SK-N-SH (cell line): ENCODE data around the gene CASP12. TPM values are rescaled to one million over a fixed set of nuclear protein-coding genes. Genes with fewer than 3 reads are reported as not detected.

Experiments
- CTCF ChIA-PET: fragments of 300-600, 350-600 bp; formaldehyde crosslinking; extraction: SDS; loops from one replicate; lab custom pipeline; 2021; lab: Yijun Ruan, JAX
- POLR2A ChIA-PET: fragments of 350-600 bp; sonication (Branson Sonifier 250); formaldehyde crosslinking; extraction: SDS; loops from one replicate; lab custom pipeline; 2020; ENCODE audit warnings: antibody characterized with exemption, inconsistent platforms; lab: Yijun Ruan, JAX
- DNase-seq: peaks from one replicate; pipeline ENCODE4 v3.0.0; 2012
- H2AFZ ChIP-seq: fragments of 200-600 bp; sonication (generic); 2 replicates; pipeline ENCODE4 v1.8.1; 2016; ENCODE audit warnings: antibody characterized with exemption, mild to moderate bottlenecking, low read depth
- H3F3A ChIP-seq: fragments of 200-600 bp; sonication (generic); replicated peaks from 2 replicates; pipeline ENCODE3; 2016; ENCODE audit warnings: antibody characterized with exemption, mild to moderate bottlenecking; ENCODE audit not compliant: insufficient read depth
- H3K27ac ChIP-seq, 2 experiments: fragments of 200-500 bp in 1 of 2; fragments of 200-600 bp in 1 of 2; sonication (Bioruptor generic) in 1 of 2; sonication (generic), shearing (Covaris generic) in 1 of 2; 2 replicates each; pipeline versions ENCODE4 v1.5.1 to v1.6.1; 2014 to 2016; ENCODE audit warnings: low read depth in 2 of 2, inconsistent platforms in 1 of 2, low read length in 1 of 2, mild to moderate bottlenecking in 1 of 2, mixed read lengths in 1 of 2
- H3K27me3 ChIP-seq: fragments of 200-600 bp; sonication (generic), shearing (Covaris generic); 2 replicates; pipeline ENCODE4 v1.6.1; 2016; ENCODE audit warnings: mixed run types; ENCODE audit not compliant: insufficient read depth
- H3K36me3 ChIP-seq, 2 experiments: fragments of 200-500 bp in 1 of 2; fragments of 200-600 bp in 1 of 2; sonication (Bioruptor generic) in 1 of 2; sonication (generic) in 1 of 2; replicated peaks in 1 of 2; 2 replicates each; pipeline versions ENCODE3 to v1.5.1; 2014 to 2016; ENCODE audit warnings: low read length in 1 of 2, mild to moderate bottlenecking in 1 of 2; ENCODE audit not compliant: insufficient read depth in 2 of 2, control insufficient read depth in 1 of 2
- H3K4me1 ChIP-seq, 2 experiments: fragments of 200-500 bp in 1 of 2; fragments of 200-600 bp in 1 of 2; sonication (Bioruptor generic) in 1 of 2; sonication (generic), shearing (Covaris generic) in 1 of 2; 2 replicates each; pipeline versions ENCODE4 v1.5.1 to v1.6.1; 2014 to 2016; ENCODE audit warnings: low read depth in 1 of 2, low read length in 1 of 2, mixed run types in 1 of 2; ENCODE audit not compliant: insufficient read depth in 2 of 2, control insufficient read depth in 1 of 2
- H3K4me2 ChIP-seq: fragments of 200-600 bp; sonication (generic), shearing (Covaris generic); 2 replicates; pipeline ENCODE4 v1.6.1; 2017; ENCODE audit warnings: mixed run types
- H3K4me3 ChIP-seq, 2 experiments: fragments of 200-500 bp in 1 of 2; fragments of 200-600 bp in 1 of 2; sonication (Bioruptor generic) in 1 of 2; sonication (generic), shearing (Covaris generic) in 1 of 2; 2 replicates each; pipeline versions ENCODE4 v1.5.1 to v1.8.1; 2014 to 2016; ENCODE audit warnings: low read depth in 2 of 2, inconsistent platforms in 1 of 2, low read length in 1 of 2, mild to moderate bottlenecking in 1 of 2, mixed read lengths in 1 of 2, moderate library complexity in 1 of 2
- H3K79me2 ChIP-seq: fragments of 200-600 bp; sonication (generic); 2 replicates; pipeline ENCODE4 v1.8.1; 2017; ENCODE audit warnings: mild to moderate bottlenecking; ENCODE audit not compliant: insufficient read depth
- H3K9ac ChIP-seq: fragments of 200-600 bp; sonication (generic); 2 replicates; pipeline ENCODE4 v1.6.1; 2017; ENCODE audit warnings: mixed run types
- H3K9me2 ChIP-seq: fragments of 200-600 bp; sonication (generic); 2 replicates; pipeline ENCODE4 v1.6.1; 2017; ENCODE audit warnings: mixed run types
- H3K9me3 ChIP-seq: fragments of 200-600 bp; sonication (generic); 2 replicates; pipeline ENCODE4 v1.6.1; 2017; ENCODE audit warnings: mixed run types, mild to moderate bottlenecking, moderate library complexity
- H4K20me1 ChIP-seq: fragments of 200-600 bp; sonication (generic); 2 replicates; pipeline ENCODE4 v1.6.1; 2017; ENCODE audit warnings: mild to moderate bottlenecking, mixed run types; ENCODE audit not compliant: insufficient read depth
- CHD2 ChIP-seq: fragments of 150-350 bp; IDR thresholded peaks from 2 replicates; pipeline ENCODE4 v1.6.1; 2018; ENCODE audit warnings: low read length; ENCODE audit not compliant: partially characterized antibody
- CTCF ChIP-seq: fragments of 200-600 bp; sonication (generic); IDR thresholded peaks from 2 replicates; pipeline ENCODE4 v1.6.1; 2017; ENCODE audit warnings: antibody characterized with exemption, mild to moderate bottlenecking, moderate library complexity
- ELF1 ChIP-seq: IDR thresholded peaks from 2 replicates; pipeline ENCODE4 v1.4.0; 2012
- EP300 ChIP-seq, 2 experiments: IDR thresholded peaks; 2 replicates each; pipeline versions ENCODE4 v1.4.0 to v1.6.1; 2012; ENCODE audit warnings: borderline replicate concordance in 1 of 2, low read depth in 1 of 2, low read length in 1 of 2
- FOSL2 ChIP-seq: IDR thresholded peaks from 2 replicates; pipeline ENCODE4 v1.4.0; 2012; ENCODE audit warnings: low read depth, mild to moderate bottlenecking, moderate library complexity, borderline replicate concordance
- GABPA ChIP-seq: IDR thresholded peaks from 2 replicates; pipeline ENCODE4 v1.4.0; 2012; ENCODE audit warnings: low read depth, mild to moderate bottlenecking
- GATA2 ChIP-seq: sonication (generic); formaldehyde crosslinking; IDR thresholded peaks from 2 replicates; pipeline ENCODE4 v1.5.0; 2020; ENCODE audit warnings: mild to moderate bottlenecking, missing genetic modification reagents
- MXI1 ChIP-seq: IDR thresholded peaks from 2 replicates; pipeline ENCODE4 v1.6.1; 2012; ENCODE audit warnings: mild to moderate bottlenecking, low read depth, low read length, improper control_type of control experiment
- PBX3 ChIP-seq: IDR thresholded peaks from 2 replicates; pipeline ENCODE4; 2012
- RXRA ChIP-seq: IDR thresholded peaks from 2 replicates; pipeline ENCODE4 v1.4.0; 2012; ENCODE audit warnings: low read depth, mild to moderate bottlenecking, borderline replicate concordance
- SIN3A ChIP-seq: IDR thresholded peaks from 2 replicates; pipeline ENCODE4 v1.6.1; 2012; ENCODE audit warnings: low read depth, mild to moderate bottlenecking, low read length, moderate library complexity, borderline replicate concordance
- SMC3 ChIP-seq: IDR thresholded peaks from 2 replicates; pipeline ENCODE4 v1.6.1; 2012; ENCODE audit warnings: low read depth, low read length, improper control_type of control experiment
- TCF12 ChIP-seq: IDR thresholded peaks from 2 replicates; pipeline ENCODE4 v1.4.0; 2012
- TEAD4 ChIP-seq: IDR thresholded peaks from 2 replicates; pipeline ENCODE4 v1.4.0; 2012; ENCODE audit warnings: mild to moderate bottlenecking, borderline replicate concordance; ENCODE audit not compliant: insufficient read depth
- USF2 ChIP-seq: fragments of 150-350 bp; IDR thresholded peaks from 2 replicates; pipeline ENCODE4 v1.6.1; 2017; ENCODE audit warnings: antibody characterized with exemption, low read length, low read depth, borderline replicate concordance
- YY1 ChIP-seq: IDR thresholded peaks from 2 replicates; pipeline ENCODE4 v1.4.0; 2012; ENCODE audit warnings: low read depth, mild to moderate bottlenecking
- WGBS: methylation state at CpG from one replicate; pipeline ENCODE4 v1.1.6; 2017; ENCODE audit warnings: low lambda C conversion rate; 5-methylcytosine and 5-hydroxymethylcytosine counted together
- polyA plus RNA-seq, 3 experiments: library from polyadenylated mRNA; depleted of rRNA; stranded (reverse); fragments of >200 nt; gene quantifications; 2 replicates each; pipeline ENCODE4 v1.2.3, GENCODE V29; 2012

The CASP12 gene
- polyA plus RNA-seq, 1 of the 3 experiments (the other 2 are of a cell fraction) = not detected

GRCh38 chr11:104879514-104880190 lies 18.6 kb downstream of the CASP12 start:
- CTCF ChIA-PET = interaction anchor here (1.3 kb wide), 1 partner anchor 983 kb away, joined by 5 read pairs; no protein-coding TSS in a partner anchor
- DNase-seq = no peak
- no peaks in the 10 kb centered on the region for H3F3A ChIP-seq

More at GRCh38 chr11:104879514-104880190, 18.6 kb downstream of the CASP12 start:
- Histone ChIP-seq H3K9me2 (no peaks in the 10 kb centered on the region), H3K9me3 (no peaks in the 10 kb centered on the region), H3K4me1 (peaks cover 0 to 4% of the 10 kb centered on the region in 2 experiments; a peak in 2 of 4 replicates), H3K79me2 (no peaks in the 10 kb centered on the region), H4K20me1 (no peaks in the 10 kb centered on the region), H3K36me3 (no peaks in the 10 kb centered on the region), H3K4me2 (no peak overlapping the region), H3K9ac (no peak overlapping the region), H3K4me3 (no peak overlapping the region), H2AFZ (no peak overlapping the region), H3K27ac (no peak overlapping the region), H3K27me3 (no peaks in the 10 kb centered on the region)
- TF ChIP-seq TCF12 = no peak
- TF ChIP-seq USF2 = no peak
- no peak for TF ChIP-seq CTCF
- TF ChIP-seq ELF1 = no peak
- TF ChIP-seq RXRA = no peak
- TF ChIP-seq FOSL2 = no peak
- no peak for TF ChIP-seq GATA2
- TF ChIP-seq MXI1 = no peak
- TF ChIP-seq SIN3A = no peak
- no peak for TF ChIP-seq CHD2
- no peak for TF ChIP-seq EP300 (IDR thresholded peaks at IDR 0.05; ENCODE audit: borderline replicate concordance in 1 of 2, low read depth in 1 of 2, low read length in 1 of 2)
- TF ChIP-seq SMC3 = no peak
- TF ChIP-seq PBX3 = no peak
- TF ChIP-seq YY1 = no peak
- no peak for TF ChIP-seq GABPA
- TF ChIP-seq TEAD4 = no peak
- WGBS = 83% methylated on average over 5 of the region's 5 CpGs
- POLR2A ChIA-PET = no interaction called here
